GM10266 (cell line): ENCODE results near the gene USP6NL.
"Not testable (repeated sequence)": the region's sequence is repeated elsewhere in the genome, so short reads cannot be mapped to it uniquely, and the experiment has no call there.

ENCODE experiments used
- DNase-seq: peaks from one replicate; pipeline ENCODE4 v3.0.0; 2012; ENCODE audit errors: extremely low spot score
- CTCF ChIP-seq: IDR thresholded peaks from 2 replicates; pipeline ENCODE4 v1.5.1; 2012; ENCODE audit warnings: mild to moderate bottlenecking, low read depth; ENCODE audit not compliant: control insufficient read depth, insufficient read depth; ENCODE audit errors: missing control alignments

USP6NL gene

GRCh38 chr10:11498399-11498798, 113.1 kb downstream of the USP6NL start:
- no peak for DNase-seq
- TF ChIP-seq CTCF = no peak

- not testable (repeated sequence) for DNase-seq
Measured at GRCh38 chr10:11494923-11495322, 116.5 kb downstream of the USP6NL start.

GRCh38 chr10:11493646-11494045, 117.8 kb downstream of the USP6NL start:
- no peak for TF ChIP-seq CTCF

GRCh38 chr10:11491087-11491486, 120.4 kb downstream of the USP6NL start:
- TF ChIP-seq CTCF = no peak

More at GRCh38 chr10:11493646-11494045, 117.8 kb downstream of the USP6NL start:
- DNase-seq = no peak

GRCh38 chr10:11489591-11489990, 121.9 kb downstream of the USP6NL start:
- no peak for TF ChIP-seq CTCF
- no peak for DNase-seq

More at GRCh38 chr10:11491087-11491486, 120.4 kb downstream of the USP6NL start:
- no peak for DNase-seq

GRCh38 chr10:11488126-11488525, 123.3 kb downstream of the USP6NL start:
- no peak for TF ChIP-seq CTCF
- no peak for DNase-seq

- no peak for TF ChIP-seq CTCF
- DNase-seq = no peak
Measured at GRCh38 chr10:11483201-11484148, 128.0 kb downstream of the USP6NL start.
